Skeletal muscle tissue (tissue), 4 donors: Measurements from ENCODE around the gene IFI16. TPM values are rescaled to one million over a fixed set of nuclear protein-coding genes. Genes with fewer than 3 reads are reported as not detected.

Experiments
- H3K27ac ChIP-seq: one replicate; pipeline ENCODE4 v1.7.0; 2013; ENCODE audit warnings: mild to moderate bottlenecking, low read depth, low read length, inconsistent platforms
- H3K27me3 ChIP-seq, 3 donors: one replicate each; pipeline ENCODE4 v1.7.0; 2013; ENCODE audit warnings: low read length in 3 of 3; ENCODE audit not compliant: control insufficient read depth in 3 of 3, insufficient read depth in 3 of 3
- H3K36me3 ChIP-seq, 3 donors: one replicate each; pipeline ENCODE4 v1.7.0; 2013; ENCODE audit warnings: low read length in 3 of 3; ENCODE audit not compliant: control insufficient read depth in 3 of 3, insufficient read depth in 3 of 3
- H3K4me1 ChIP-seq, 3 donors: one replicate each; pipeline ENCODE4 v1.7.0; 2013; ENCODE audit warnings: low read length in 3 of 3, mild to moderate bottlenecking in 3 of 3; ENCODE audit not compliant: control insufficient read depth in 3 of 3, insufficient read depth in 3 of 3
- H3K4me3 ChIP-seq, 3 donors: one replicate each; pipeline ENCODE4 v1.7.0; 2013; ENCODE audit warnings: low read length in 3 of 3
- H3K9ac ChIP-seq, 3 donors: one replicate each; pipeline ENCODE4 v1.7.0; 2013; ENCODE audit warnings: low read length in 3 of 3, mild to moderate bottlenecking in 3 of 3, moderate library complexity in 2 of 3, low read depth in 1 of 3
- H3K9me3 ChIP-seq, 3 donors: one replicate each; pipeline ENCODE4 v1.7.0; 2013; ENCODE audit warnings: low read length in 3 of 3; ENCODE audit not compliant: control insufficient read depth in 3 of 3
- total RNA-seq: library from RNA; depleted of rRNA; stranded (reverse); fragments of >200 nt; gene quantifications from one replicate; pipeline ENCODE4 v1.2.3, GENCODE V29; 2014
- donor health status: Osteomylitis.

IFI16 gene
- total RNA-seq, 1 donor from 2014 or later: 16.2 TPM

- Histone ChIP-seq H3K36me3 (no peaks in the 10 kb centered on the region), H3K27ac (no peak overlapping the region), H3K9me3 (no peaks in the 10 kb centered on the region), H3K4me3 (no peak overlapping the region), H3K4me1 (no peaks in the 10 kb centered on the region), H3K9ac (no peak overlapping the region), H3K27me3 (no peaks in the 10 kb centered on the region)
Measured at GRCh38 chr1:159071970-159072582, 62.4 kb downstream of the IFI16 start.

GRCh38 chr1:159076438-159077119 lies 66.9 kb downstream of the IFI16 start, which contains the start of gene AIM2:
TSS of gene AIM2 (minus strand) at chr1:159076766. CDS start at chr1:159073499, 3,267 bp downstream.
- Histone ChIP-seq H3K27me3 (no peaks in the 10 kb centered on the region), H3K4me1 (no peaks in the 10 kb centered on the region), H3K36me3 (no peaks in the 10 kb centered on the region), H3K9ac (no peak within 1 kb of the TSS), H3K27ac (peak within 1 kb of the TSS; percentile 52), H3K9me3 (no peaks in the 10 kb centered on the region), H3K4me3 (no peak within 1 kb of the TSS)

- no peak overlapping the region for H3K4me3 ChIP-seq
- H3K27ac ChIP-seq: peak overlapping the region; percentile 52
Measured at GRCh38 chr1:159077120-159077961, 67.6 kb downstream of the IFI16 start.

GRCh38 chr1:159079525-159079924 lies 69.8 kb downstream of the IFI16 start:
- Histone ChIP-seq H3K9ac (no peak overlapping the region), H3K27ac (no peak overlapping the region), H3K9me3 (no peaks in the 10 kb centered on the region), H3K4me3 (no peak overlapping the region), H3K36me3 (no peaks in the 10 kb centered on the region), H3K27me3 (no peaks in the 10 kb centered on the region), H3K4me1 (no peaks in the 10 kb centered on the region)

More at GRCh38 chr1:159077120-159077961, 67.6 kb downstream of the IFI16 start:
- no peaks in the 10 kb centered on the region for H3K9me3 ChIP-seq
- no peak overlapping the region for H3K9ac ChIP-seq
- H3K4me1 ChIP-seq: no peaks in the 10 kb centered on the region
- H3K36me3 ChIP-seq: no peaks in the 10 kb centered on the region
- H3K27me3 ChIP-seq: no peaks in the 10 kb centered on the region

GRCh38 chr1:159081626-159082025 lies 71.9 kb downstream of the IFI16 start:
- Histone ChIP-seq H3K27me3 (no peaks in the 10 kb centered on the region), H3K27ac (no peak overlapping the region), H3K36me3 (no peaks in the 10 kb centered on the region), H3K9ac (no peak overlapping the region), H3K4me3 (no peak overlapping the region), H3K4me1 (no peaks in the 10 kb centered on the region), H3K9me3 (no peaks in the 10 kb centered on the region)

GRCh38 chr1:159083013-159083412 lies 73.3 kb downstream of the IFI16 start:
- Histone ChIP-seq H3K4me1 (no peaks in the 10 kb centered on the region), H3K9me3 (no peaks in the 10 kb centered on the region), H3K27me3 (no peaks in the 10 kb centered on the region), H3K27ac (no peak overlapping the region), H3K9ac (no peak overlapping the region), H3K4me3 (no peak overlapping the region), H3K36me3 (no peaks in the 10 kb centered on the region)

- no peak overlapping the region for H3K9ac ChIP-seq
- no peaks in the 10 kb centered on the region for H3K27me3 ChIP-seq
- H3K4me1 ChIP-seq: no peaks in the 10 kb centered on the region
- no peaks in the 10 kb centered on the region for H3K36me3 ChIP-seq
- H3K4me3 ChIP-seq: no peak overlapping the region
- no peaks in the 10 kb centered on the region for H3K9me3 ChIP-seq
- no peak overlapping the region for H3K27ac ChIP-seq
Measured at GRCh38 chr1:159084152-159084551, 74.4 kb downstream of the IFI16 start.

- no peaks in the 10 kb centered on the region for H3K27me3 ChIP-seq
- no peaks in the 10 kb centered on the region for H3K36me3 ChIP-seq
- no peaks in the 10 kb centered on the region for H3K4me1 ChIP-seq
- H3K9me3 ChIP-seq: no peaks in the 10 kb centered on the region
- no peak overlapping the region for H3K9ac ChIP-seq
- no peak overlapping the region for H3K4me3 ChIP-seq
- no peak overlapping the region for H3K27ac ChIP-seq
Measured at GRCh38 chr1:159084867-159085266, 75.2 kb downstream of the IFI16 start.

- H3K9me3 ChIP-seq: no peaks in the 10 kb centered on the region
- H3K27me3 ChIP-seq: no peaks in the 10 kb centered on the region
- no peaks in the 10 kb centered on the region for H3K36me3 ChIP-seq
- H3K27ac ChIP-seq: no peak overlapping the region
- no peak overlapping the region for H3K4me3 ChIP-seq
- H3K4me1 ChIP-seq: no peaks in the 10 kb centered on the region
- H3K9ac ChIP-seq: no peak overlapping the region
Measured at GRCh38 chr1:159088050-159088449, 78.3 kb downstream of the IFI16 start.
